GM19395 (cell line): Measurements from ENCODE around the gene LRRC23.
"Not testable (repeated sequence)": the region's sequence is repeated elsewhere in the genome, so short reads cannot be mapped to it uniquely, and the experiment has no call there.

Experiments
- ATAC-seq: cut with Tn5 transposase; IDR thresholded peaks from one replicate; pipeline ENCODE4 v1.9.1; 2021; ENCODE audit warnings: mild to moderate bottlenecking, moderate library complexity; ENCODE audit not compliant: unreplicated experiment

Gene LRRC23

DNA sequence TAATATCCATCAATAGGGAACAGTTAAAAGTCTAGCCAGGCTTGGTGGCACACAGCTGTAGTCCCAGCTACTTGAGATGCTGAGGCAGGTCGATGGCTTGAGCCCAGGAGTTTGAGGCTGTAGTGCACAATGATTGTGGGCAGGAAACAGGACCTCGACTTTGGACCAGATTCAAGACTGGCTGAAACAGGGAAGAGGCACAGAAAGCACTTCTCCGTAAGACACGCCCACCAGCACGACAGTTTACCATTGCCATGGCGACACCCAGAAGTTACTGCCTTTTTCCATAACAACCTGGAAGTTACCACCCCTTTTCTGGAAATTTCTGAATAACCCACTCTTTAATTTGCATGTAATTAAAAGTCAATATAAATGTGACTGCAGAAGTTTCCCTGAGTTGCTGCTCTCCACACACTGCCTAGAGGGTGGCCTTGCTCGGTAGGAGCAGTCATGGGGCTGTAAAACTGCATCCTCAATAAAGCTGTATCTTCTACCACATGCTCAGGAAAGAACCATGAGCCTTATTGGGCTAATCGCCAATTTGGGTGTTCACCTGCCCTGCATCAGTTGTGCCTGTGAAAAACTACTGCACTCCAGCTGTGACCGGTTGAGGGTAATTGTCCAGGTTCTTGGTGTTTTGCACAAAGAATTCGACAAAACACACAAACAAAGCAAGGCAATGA lies 4.6 kb upstream of the LRRC23 start:
- no peak for ATAC-seq

DNA sequence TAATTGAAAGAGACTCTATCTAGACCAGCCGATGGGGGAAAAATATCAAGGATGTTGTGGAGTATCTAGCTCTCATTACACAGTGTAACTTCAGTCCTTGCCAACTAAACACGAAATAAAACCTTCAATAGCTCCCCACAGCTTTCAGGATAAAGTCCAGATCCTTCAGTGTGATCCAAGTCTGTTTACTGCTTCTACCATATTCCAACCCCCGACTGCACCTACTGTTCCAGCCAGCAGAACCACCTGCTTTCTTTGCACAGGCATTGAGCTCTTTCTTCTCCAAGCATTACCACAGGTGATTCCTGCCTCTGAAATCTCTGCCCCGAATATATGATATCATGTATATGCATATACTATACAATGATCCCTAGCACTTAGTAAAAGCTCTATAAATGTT lies 2.2 kb upstream of the LRRC23 start:
- no peak for ATAC-seq

GRCh38 chr12:6903722-6904121 lies 900 bp upstream of the LRRC23 start:
- no peak for ATAC-seq

GRCh38 chr12:6905414-6906040 lies 905 bp downstream of the LRRC23 start:
- ATAC-seq, result no peak

DNA sequence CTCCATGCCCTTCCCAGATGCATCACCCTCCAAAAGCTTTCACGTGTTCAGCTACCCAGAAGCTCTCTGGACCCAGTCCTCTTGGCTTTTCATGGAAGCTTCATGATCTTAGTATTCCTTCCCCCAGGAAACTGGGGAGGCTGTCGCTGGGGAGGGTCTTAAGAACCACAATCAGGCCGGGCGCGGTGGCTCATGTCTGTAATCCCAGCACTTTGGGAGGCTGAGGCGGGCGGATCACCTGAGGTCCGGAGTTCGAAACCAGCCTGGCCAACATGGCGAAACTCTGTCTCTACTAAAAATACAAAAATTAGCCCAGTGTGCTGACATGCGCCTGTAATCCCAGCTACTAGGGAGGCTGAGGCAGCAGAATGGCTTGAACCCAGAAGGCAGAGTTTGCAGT lies 3.5 kb downstream of the LRRC23 start:
- ATAC-seq, result not testable (repeated sequence)

GRCh38 chr12:6909421-6910145 lies 5.0 kb downstream of the LRRC23 start:
- no peak for ATAC-seq

DNA sequence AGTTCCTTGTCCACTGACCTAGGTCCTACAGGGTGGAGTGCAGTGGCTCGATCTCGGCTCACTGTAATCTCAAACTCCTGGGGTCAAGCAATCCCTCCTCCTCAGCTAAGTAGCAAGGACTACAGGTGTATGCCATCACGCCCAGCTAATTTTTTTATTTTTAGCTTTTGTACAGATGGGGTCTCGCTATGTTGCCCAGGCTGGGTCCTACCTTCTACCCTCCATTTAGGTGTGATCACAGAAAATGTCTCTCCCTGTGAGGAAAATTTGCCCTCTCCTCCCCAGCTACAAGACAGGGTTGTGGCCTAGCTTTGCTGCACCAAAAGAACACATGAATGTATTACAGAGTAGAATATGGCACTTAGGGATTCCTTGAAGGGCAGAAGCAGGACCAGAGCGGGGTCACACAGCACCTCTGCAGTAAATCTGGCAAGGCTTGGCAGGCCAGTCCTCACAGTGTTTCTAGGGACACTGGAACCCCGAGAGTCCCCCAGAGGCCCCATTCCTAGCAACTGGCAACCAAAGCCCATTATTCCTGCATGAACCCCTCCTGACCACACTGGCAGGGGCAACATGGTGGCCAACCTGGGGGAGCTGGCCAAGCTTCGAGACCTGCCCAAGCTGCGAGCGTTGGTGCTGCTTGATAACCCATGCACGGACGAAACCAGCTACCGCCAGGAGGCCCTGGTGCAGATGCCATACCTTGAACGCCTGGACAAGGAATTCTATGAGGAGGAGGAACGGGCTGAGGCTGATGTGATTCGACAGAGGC lies 7.7 kb downstream of the LRRC23 start:
- ATAC-seq, result no peak

DNA sequence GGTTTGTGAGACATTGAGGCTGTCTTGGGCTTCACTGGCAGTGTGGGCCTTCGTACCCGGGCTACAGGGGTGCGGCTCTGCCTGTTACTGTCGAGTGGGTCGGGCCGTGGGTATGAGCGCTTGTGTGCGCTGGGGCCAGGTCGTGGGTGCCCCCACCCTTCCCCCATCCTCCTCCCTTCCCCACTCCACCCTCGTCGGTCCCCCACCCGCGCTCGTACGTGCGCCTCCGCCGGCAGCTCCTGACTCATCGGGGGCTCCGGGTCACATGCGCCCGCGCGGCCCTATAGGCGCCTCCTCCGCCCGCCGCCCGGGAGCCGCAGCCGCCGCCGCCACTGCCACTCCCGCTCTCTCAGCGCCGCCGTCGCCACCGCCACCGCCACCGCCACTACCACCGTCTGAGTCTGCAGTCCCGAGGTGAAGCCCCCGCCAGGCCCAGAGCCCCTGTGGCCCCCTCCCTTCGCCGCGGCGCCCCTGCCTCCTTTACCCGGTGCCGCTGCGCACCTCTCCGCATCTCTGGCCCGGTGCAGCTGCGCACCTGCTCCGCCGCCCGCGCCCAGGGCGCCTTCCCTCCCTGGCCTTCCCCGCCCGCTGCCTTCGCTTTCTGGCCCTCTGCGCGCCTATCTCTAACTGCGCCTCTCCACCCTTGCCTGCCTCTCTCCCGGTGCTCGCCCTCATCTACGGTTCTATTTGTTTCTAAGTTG lies 9.8 kb downstream of the LRRC23 start, which contains the start of gene ENO2:
ENO2 (plus strand) TSS at position 335 of the 701 bp plus-strand sequence. CDS start 1,253 bp downstream, outside the sequence.
- ATAC-seq, result peak; percentile 73

GRCh38 chr12:6914947-6915788 lies 10.5 kb downstream of the LRRC23 start:
- ATAC-seq, result no peak

DNA sequence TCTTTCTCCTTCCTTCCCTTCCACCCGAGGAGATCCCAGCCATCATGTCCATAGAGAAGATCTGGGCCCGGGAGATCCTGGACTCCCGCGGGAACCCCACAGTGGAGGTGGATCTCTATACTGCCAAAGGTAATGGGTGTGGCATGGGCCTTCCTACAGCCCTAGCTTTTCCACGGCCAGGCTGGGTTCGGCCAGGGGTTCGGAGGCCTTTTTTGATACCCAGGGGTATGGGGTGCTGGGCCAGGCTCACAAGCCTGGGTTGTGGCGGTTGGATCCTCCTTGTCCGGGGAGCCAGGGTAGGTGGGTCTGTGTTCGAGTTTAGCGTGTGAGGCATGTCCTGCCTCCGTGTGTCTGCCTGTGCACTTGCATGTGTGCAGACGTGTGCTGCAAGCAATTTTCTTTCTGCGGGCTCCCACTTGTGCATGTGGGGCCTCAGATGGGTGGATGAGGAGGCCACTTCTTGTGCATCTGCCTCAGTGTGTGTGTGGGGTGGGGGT lies 11.2 kb downstream of the LRRC23 start:
- no peak for ATAC-seq

DNA sequence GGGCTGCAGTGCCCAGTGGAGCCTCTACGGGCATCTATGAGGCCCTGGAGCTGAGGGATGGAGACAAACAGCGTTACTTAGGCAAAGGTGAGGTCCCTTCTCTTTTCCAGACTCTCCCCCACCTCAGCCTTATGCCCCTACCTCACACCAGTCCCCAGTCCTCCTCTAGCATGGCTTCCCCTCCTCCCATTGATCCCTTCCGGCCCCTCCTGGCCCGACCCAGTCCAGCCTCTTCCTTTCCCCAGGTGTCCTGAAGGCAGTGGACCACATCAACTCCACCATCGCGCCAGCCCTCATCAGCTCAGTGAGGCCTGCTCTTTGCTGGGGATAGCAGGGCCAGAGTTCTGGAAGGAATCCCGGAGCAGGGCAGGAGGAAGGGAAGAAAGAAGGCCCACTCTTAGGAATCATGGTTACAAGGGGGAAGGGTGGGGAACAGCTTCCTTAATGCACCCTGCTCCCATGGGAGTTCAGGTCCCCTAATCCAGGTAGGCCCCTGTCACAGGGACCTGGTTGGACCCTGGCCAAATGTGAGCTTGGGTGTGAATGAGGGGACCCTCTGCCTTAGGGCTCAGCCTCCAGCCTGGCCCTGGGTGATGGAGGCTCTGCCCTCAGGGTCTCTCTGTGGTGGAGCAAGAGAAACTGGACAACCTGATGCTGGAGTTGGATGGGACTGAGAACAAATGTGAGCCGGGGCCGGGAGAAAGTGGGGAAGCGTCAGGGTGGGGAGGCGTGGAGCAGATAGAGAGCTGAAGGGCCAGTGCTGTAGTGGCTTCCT lies 12.0 kb downstream of the LRRC23 start:
- no peak for ATAC-seq

- no peak for ATAC-seq
These were observed 13.0 kb downstream of the LRRC23 start for GRCh38 chr12:6917491-6918231.

GRCh38 chr12:6919588-6919987 lies 15.0 kb downstream of the LRRC23 start:
- ATAC-seq, result no peak

DNA sequence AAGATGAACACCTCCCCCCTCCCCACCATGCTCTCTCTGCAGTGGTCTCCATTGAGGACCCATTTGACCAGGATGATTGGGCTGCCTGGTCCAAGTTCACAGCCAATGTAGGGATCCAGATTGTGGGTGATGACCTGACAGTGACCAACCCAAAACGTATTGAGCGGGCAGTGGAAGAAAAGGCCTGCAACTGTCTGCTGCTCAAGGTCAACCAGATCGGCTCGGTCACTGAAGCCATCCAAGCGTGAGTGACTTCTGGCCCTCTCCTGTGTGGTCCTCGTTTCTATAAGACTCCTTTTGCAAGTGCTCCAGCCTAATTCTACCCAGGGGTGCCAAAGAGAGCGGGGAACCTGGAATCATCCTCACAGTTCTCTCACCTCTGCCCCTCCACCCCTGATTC lies 16.9 kb downstream of the LRRC23 start:
- no peak for ATAC-seq

GRCh38 chr12:6921996-6922946 lies 17.6 kb downstream of the LRRC23 start:
- ATAC-seq, result peak; percentile 55

DNA sequence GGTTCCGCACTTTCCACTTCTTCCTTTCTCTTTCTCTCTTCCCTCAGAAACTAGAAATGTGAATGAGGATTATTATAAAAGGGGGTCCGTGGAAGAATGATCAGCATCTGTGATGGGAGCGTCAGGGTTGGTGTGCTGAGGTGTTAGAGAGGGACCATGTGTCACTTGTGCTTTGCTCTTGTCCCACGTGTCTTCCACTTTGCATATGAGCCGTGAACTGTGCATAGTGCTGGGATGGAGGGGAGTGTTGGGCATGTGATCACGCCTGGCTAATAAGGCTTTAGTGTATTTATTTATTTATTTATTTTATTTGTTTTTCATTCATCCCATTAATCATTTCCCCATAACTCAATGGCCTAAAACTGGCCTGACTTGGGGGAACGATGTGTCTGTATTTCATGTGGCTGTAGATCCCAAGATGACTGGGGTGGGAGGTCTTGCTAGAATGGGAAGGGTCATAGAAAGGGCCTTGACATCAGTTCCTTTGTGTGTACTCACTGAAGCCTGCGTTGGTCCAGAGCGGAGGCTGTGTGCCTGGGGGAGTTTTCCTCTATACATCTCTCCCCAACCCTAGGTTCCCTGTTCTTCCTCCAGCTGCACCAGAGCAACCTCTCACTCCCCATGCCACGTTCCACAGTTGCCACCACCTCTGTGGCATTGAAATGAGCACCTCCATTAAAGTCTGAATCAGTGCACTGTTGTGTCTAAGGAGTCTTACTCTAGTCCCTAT lies 18.5 kb downstream of the LRRC23 start:
- ATAC-seq, result no peak
